GM19467 (cell line): ENCODE measurements around the gene EHD2.

Experiments
- ATAC-seq: cut with Tn5 transposase; IDR thresholded peaks from one replicate; pipeline ENCODE4 v1.9.1; 2021; ENCODE audit warnings: mild to moderate bottlenecking, moderate library complexity; ENCODE audit not compliant: unreplicated experiment

Gene EHD2

GRCh38 chr19:47687906-47688305, 25.3 kb upstream of the EHD2 start:
- ATAC-seq = no peak

- no peak for ATAC-seq
Measured at GRCh38 chr19:47691090-47691489, 22.1 kb upstream of the EHD2 start.

- no peak for ATAC-seq
Measured at GRCh38 chr19:47691782-47692181, 21.4 kb upstream of the EHD2 start.

- no peak for ATAC-seq
Measured at GRCh38 chr19:47693489-47693888, 19.7 kb upstream of the EHD2 start.

- ATAC-seq = no peak
Measured at GRCh38 chr19:47693903-47694302, 19.3 kb upstream of the EHD2 start.

- ATAC-seq = no peak
Measured at GRCh38 chr19:47694466-47695273, 18.6 kb upstream of the EHD2 start.

- no peak for ATAC-seq
Measured at GRCh38 chr19:47695533-47696262, 17.5 kb upstream of the EHD2 start.

- ATAC-seq = no peak
Measured at GRCh38 chr19:47696635-47697034, 16.6 kb upstream of the EHD2 start.

- ATAC-seq = no peak
Measured at GRCh38 chr19:47697863-47698609, 15.2 kb upstream of the EHD2 start.

GRCh38 chr19:47698631-47699359, 14.4 kb upstream of the EHD2 start:
- no peak for ATAC-seq

GRCh38 chr19:47699360-47699917, 13.8 kb upstream of the EHD2 start:
- ATAC-seq = no peak

- ATAC-seq = no peak
Measured at GRCh38 chr19:47700934-47701716, 12.1 kb upstream of the EHD2 start.

- ATAC-seq = no peak
Measured at GRCh38 chr19:47701717-47702552, 11.3 kb upstream of the EHD2 start.

- ATAC-seq = no peak
Measured at GRCh38 chr19:47702671-47703070, 10.6 kb upstream of the EHD2 start.

GRCh38 chr19:47703301-47703700, 9.9 kb upstream of the EHD2 start:
- no peak for ATAC-seq

GRCh38 chr19:47704024-47704423, 9.2 kb upstream of the EHD2 start:
- ATAC-seq = no peak

- no peak for ATAC-seq
Measured at GRCh38 chr19:47704656-47705055, 8.6 kb upstream of the EHD2 start.

- ATAC-seq = no peak
Measured at GRCh38 chr19:47707135-47707925, 5.9 kb upstream of the EHD2 start.
